Activated CD4-positive, alpha-beta T cell treated with anti-CD3 and anti-CD28 coated beads for 36 hours (primary cell): ENCODE data around the gene ADAMTS1. TPM values are rescaled to one million over a fixed set of nuclear protein-coding genes. Genes with fewer than 3 reads are reported as not detected.
A peak's percentile ranks its signal among the peaks of the same experiment; 100 is the strongest.
"Not testable (repeated sequence)": the region's sequence is repeated elsewhere in the genome, so short reads cannot be mapped to it uniquely, and the experiment has no call there.

ENCODE experiments used
- ATAC-seq: fragments of 200-7000 bp; cut with Tn5 transposase; one replicate; pipeline ENCODE4 v1.10.0; 2021; ENCODE audit warnings: mild to moderate bottlenecking, moderate library complexity
- CTCF ChIA-PET: fragments of 350-600 bp; sonication (Branson Sonifier 250); formaldehyde crosslinking; loops from one replicate; lab custom pipeline; 2021; ENCODE audit warnings: antibody characterized with exemption; lab: Charles Lee
- POLR2A ChIA-PET: fragments of 350-600 bp; sonication (Branson Sonifier 250); formaldehyde crosslinking; loops from one replicate; lab custom pipeline; 2021; ENCODE audit warnings: antibody characterized with exemption, inconsistent platforms; lab: Charles Lee
- DNase-seq: peaks from one replicate; pipeline ENCODE4 v3.0.0-alpha.2; 2020
- H3K27ac Mint-ChIP-seq: one replicate; pipeline ENCODE4 v1.8.0; 2021; ENCODE audit warnings: mixed read lengths
- H3K27me3 Mint-ChIP-seq: one replicate; pipeline ENCODE4 v1.8.0; 2021; ENCODE audit warnings: mixed read lengths
- H3K36me3 Mint-ChIP-seq: one replicate; pipeline ENCODE4 v1.8.0; 2021; ENCODE audit warnings: low read depth, mixed read lengths
- H3K4me1 Mint-ChIP-seq: one replicate; pipeline ENCODE4 v1.8.0; 2021; ENCODE audit warnings: mixed read lengths
- H3K4me3 Mint-ChIP-seq: one replicate; pipeline ENCODE4 v1.8.0; 2021; ENCODE audit warnings: mild to moderate bottlenecking, moderate library complexity, mixed read lengths
- H3K9me3 Mint-ChIP-seq: one replicate; pipeline ENCODE4 v1.8.0; 2021; ENCODE audit warnings: low read depth, mixed read lengths
- intact Hi-C, 2 experiments: fragments of 100-400 bp; cut with DNase I in 1 of 2; cut with micrococcal nuclease in 1 of 2; formaldehyde crosslinking; loops; one replicate each; pipeline versions ENCODE4 v1.14.2 to v1.15.1; 2022 to 2024; cut with DNase I, micrococcal nuclease
- total RNA-seq, 2 experiments: library from RNA; stranded (reverse); gene quantifications; one replicate each; pipeline ENCODE4 v1.2.3, GENCODE V29; 2021

The ADAMTS1 gene
- total RNA-seq, 2 experiments from 2014 or later: not detected

DNA sequence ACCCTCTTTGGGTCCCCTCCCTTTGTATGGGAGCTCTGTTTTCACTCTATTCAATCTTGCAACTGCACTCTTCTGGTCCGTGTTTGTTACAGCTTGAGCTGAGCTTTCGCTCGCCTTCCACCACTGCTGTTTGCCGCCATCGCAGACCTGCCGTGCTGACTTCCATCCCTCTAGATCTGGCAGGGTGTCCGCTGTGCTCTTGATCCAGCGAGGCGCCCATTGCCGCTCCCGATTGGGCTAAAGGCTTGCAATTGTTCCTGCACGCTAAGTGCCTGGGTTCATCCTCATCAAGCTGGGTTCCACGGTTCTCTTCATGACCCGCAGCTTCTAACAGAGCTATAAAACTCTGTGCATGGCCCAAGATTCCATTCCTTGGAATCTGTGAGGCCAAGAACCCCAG lies 9.5 kb upstream of the ADAMTS1 start:
- H3K4me3 Mint-ChIP-seq, H3K9me3 Mint-ChIP-seq, H3K27me3 Mint-ChIP-seq, H3K27ac Mint-ChIP-seq, H3K4me1 Mint-ChIP-seq, ATAC-seq, CTCF ChIA-PET, DNase-seq, H3K36me3 Mint-ChIP-seq, POLR2A ChIA-PET: not testable (repeated sequence)
- intact Hi-C loops: loop anchor here in 1 of 2 experiments (5.0 kb wide), 1 partner anchor 1198 kb away; no protein-coding TSS in a partner anchor

DNA sequence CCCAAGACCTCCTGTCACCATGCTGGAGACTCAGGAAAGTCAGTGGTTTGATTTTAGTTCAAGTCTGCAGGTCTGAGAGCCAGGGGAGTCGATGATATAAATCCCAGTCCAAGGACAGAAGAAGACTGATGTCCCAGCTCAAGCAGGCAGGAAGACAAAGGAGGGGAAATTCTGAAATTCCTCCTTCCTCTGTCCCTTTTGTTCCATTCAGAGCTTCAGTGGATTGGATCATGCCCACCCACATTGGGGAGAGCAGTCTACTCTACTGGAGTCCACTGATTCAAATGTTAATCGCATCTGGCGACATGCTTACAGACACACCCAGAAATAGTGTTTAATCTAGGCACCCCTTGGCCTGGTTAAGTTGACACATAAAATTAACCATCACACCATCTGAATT lies 7.2 kb upstream of the ADAMTS1 start:
- Mint-ChIP-seq H3K36me3 (no peaks in the 10 kb centered on the region), H3K4me3 (no peak overlapping the region), H3K9me3 (no peaks in the 10 kb centered on the region), H3K27ac (no peak overlapping the region), H3K27me3 (peaks cover 19% of the 10 kb centered on the region), H3K4me1 (peaks cover under 1% of the 10 kb centered on the region)
- no peak for DNase-seq
- ChIA-PET CTCF (interaction anchor here (0.7 to 2.2 kb wide), 2 partner anchors 848 to 1436 kb away, joined by 3 to 5 read pairs; no protein-coding TSS in a partner anchor), POLR2A (no interaction called here)
- intact Hi-C loops: loop anchor here in 1 of 2 experiments (5.0 kb wide), 1 partner anchor 1200 kb away; no protein-coding TSS in a partner anchor
- no peak for ATAC-seq

DNA sequence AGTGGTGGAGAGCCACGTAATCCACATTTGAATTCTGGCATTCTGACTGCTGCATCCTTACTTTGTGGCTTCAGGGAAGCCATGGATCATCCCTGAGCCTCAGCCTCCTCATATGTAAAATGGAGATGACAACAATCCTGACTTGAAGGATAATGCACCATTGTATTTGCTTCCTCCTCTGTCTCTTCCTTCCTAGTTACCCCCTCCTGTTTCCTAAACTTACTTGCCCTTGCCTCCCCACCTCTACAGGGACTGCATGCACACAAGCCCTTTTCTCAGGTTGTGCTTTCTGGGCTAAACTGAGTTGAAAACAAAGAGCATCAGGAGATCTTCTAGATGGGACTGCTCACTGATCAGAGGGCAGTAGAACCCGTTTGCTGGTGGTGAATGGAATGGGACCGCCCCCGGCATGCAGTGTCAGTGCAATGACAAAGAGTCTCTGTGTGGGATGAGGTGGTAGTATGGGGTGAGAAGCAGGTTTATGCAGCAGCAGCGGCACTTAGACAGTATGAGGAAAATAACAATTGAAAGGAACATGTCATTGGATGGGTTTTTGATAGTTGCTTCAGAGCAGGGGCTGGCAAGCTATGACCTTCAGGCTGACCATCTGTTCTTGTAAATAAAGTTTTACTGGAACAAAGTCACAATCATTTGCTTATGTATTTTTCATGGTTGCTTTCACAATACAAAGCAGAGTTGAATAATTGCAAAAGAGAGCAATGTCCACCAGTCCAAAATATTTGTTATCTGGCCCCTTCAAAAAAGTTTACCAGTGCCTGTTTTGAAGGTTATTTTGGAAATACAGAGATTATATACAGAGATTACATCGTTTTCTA lies 6.1 kb upstream of the ADAMTS1 start:
- no peaks in the 10 kb centered on the region for H3K36me3 Mint-ChIP-seq
- intact Hi-C loops: loop anchor here in 1 of 2 experiments (2.0 to 5.0 kb wide), 2 partner anchors 713 to 1201 kb away; no protein-coding TSS in a partner anchor
- H3K4me3 Mint-ChIP-seq: no peak overlapping the region
- CTCF ChIA-PET: interaction anchor here (0.9 to 2.2 kb wide), 5 partner anchors 17 to 1595 kb away, joined by 3 to 5 read pairs (median 4); no protein-coding TSS in a partner anchor
- peaks cover 11% of the 10 kb centered on the region for H3K4me1 Mint-ChIP-seq
- no peaks in the 10 kb centered on the region for H3K9me3 Mint-ChIP-seq
- ATAC-seq: no peak
- peaks cover 30% of the 10 kb centered on the region for H3K27me3 Mint-ChIP-seq
- no peak overlapping the region for H3K27ac Mint-ChIP-seq
- no peak for DNase-seq
- POLR2A ChIA-PET: no interaction called here

DNA sequence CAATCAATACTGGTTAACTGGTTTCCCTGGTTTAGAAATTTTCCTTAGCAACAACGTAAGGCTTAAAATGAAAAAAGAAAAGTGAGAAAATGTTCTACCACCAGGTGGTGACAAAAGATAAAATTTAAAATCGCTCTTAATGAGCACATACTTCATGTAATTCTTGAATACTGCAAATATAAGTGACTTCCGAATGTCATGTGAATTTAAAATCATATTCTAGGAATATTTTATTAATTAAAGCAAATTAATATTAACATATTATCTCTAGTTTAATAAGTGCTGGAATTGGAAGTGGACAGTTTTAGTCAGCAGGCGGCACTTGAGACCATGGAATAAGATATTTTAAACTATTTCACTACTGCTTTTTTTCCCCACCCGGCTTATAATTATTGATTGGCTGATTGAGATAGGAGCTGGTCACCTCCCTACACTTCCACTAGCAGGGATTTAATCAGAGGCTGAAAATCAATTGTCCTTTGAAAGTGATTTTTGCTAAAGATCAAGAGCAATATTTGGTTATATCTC lies 5.0 kb upstream of the ADAMTS1 start:
- H3K4me1 Mint-ChIP-seq: peaks cover 18% of the 10 kb centered on the region
- H3K4me3 Mint-ChIP-seq: no peak overlapping the region
- POLR2A ChIA-PET: no interaction called here
- ATAC-seq (no peak), DNase-seq (no peak)
- H3K9me3 Mint-ChIP-seq: no peaks in the 10 kb centered on the region
- no peak overlapping the region for H3K27ac Mint-ChIP-seq
- intact Hi-C loops: loop anchor here (1.0 to 5.0 kb wide), 4 partner anchors 715 to 1202 kb away; no protein-coding TSS in a partner anchor
- H3K36me3 Mint-ChIP-seq: no peaks in the 10 kb centered on the region
- CTCF ChIA-PET: interaction anchor here (0.9 to 1.3 kb wide), 4 partner anchors 847 to 1895 kb away, joined by 3 to 5 read pairs (median 4); no protein-coding TSS in a partner anchor
- peaks cover 39% of the 10 kb centered on the region for H3K27me3 Mint-ChIP-seq

DNA sequence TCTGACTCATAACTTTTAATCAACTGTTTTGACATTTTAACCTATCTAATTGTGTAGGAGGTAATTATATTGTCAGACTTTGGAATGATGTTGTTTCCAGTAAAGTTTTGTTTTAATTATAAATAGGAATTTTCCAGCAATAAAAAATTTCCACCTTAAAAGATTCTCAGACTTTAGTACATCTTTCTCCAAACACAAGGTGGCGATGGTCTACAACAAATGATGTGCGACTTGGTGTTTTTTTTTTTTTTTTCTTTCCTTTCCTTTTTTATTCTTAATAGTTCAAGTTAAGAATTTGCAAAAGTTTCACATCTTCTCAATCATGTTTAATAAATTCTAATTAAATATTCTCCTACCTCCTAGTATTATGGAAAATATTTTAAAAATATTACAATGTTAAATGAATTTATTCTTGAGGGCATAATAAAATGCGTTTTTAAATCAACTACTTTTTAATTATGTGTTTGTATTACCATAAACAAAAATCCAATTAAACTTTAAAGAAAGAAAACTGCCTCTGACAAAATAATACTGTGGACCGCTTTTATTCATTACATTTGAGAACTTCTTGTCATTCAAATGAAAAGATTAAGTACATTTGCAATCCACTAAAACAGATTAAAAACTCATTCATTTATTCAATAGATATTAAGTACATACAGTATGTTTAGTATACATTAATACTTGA lies 4.4 kb upstream of the ADAMTS1 start:
- Mint-ChIP-seq H3K4me1 (peaks cover 18% of the 10 kb centered on the region), H3K4me3 (no peak overlapping the region), H3K27me3 (peaks cover 38% of the 10 kb centered on the region), H3K36me3 (no peaks in the 10 kb centered on the region), H3K9me3 (no peaks in the 10 kb centered on the region), H3K27ac (no peak overlapping the region)
- CTCF ChIA-PET: interaction anchor here (1.0 to 3.3 kb wide), 4 partner anchors 848 to 1896 kb away, joined by 3 to 23 read pairs (median 6); no protein-coding TSS in a partner anchor
- ATAC-seq (no peak), DNase-seq (peak; percentile 15)
- intact Hi-C loops: loop anchor here (1.0 to 10.0 kb wide), 11 partner anchors 118 to 1896 kb away; partner anchors contain the start of gene ADAMTS5 (in 1 of the 2)
- POLR2A ChIA-PET: no interaction called here

DNA sequence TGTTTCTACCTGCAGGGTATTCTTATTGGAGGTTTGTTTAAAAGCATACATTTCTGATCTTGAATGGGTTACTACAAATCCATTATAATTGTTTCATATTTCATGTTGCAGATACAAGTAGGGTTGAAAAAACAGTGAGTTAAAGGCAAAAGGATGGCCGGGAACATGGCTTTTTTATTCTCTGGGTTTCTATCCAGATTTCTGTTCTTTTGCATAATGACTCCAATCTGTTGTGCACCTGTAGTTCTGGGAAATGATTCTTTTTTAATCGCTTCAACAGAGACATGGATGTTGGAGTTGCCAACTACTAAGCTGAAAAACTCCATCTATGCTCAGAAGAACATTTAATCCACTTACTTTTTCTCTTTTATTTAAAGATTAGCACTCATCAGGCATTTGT lies 2.7 kb upstream of the ADAMTS1 start:
- no peak for DNase-seq
- no peaks in the 10 kb centered on the region for H3K36me3 Mint-ChIP-seq
- peaks cover 20% of the 10 kb centered on the region for H3K4me1 Mint-ChIP-seq
- intact Hi-C loops: loop anchor here (2.0 to 10.0 kb wide), 7 partner anchors 119 to 1667 kb away; partner anchors contain the start of gene ADAMTS5 (in 1 of the 2)
- CTCF ChIA-PET: interaction anchor here (1.2 to 3.3 kb wide), 3 partner anchors 853 to 1898 kb away, joined by 6 to 23 read pairs (median 8); no protein-coding TSS in a partner anchor
- ATAC-seq: no peak
- POLR2A ChIA-PET: no interaction called here
- no peak overlapping the region for H3K27ac Mint-ChIP-seq
- no peaks in the 10 kb centered on the region for H3K9me3 Mint-ChIP-seq
- no peak overlapping the region for H3K4me3 Mint-ChIP-seq
- peaks cover 51% of the 10 kb centered on the region for H3K27me3 Mint-ChIP-seq

DNA sequence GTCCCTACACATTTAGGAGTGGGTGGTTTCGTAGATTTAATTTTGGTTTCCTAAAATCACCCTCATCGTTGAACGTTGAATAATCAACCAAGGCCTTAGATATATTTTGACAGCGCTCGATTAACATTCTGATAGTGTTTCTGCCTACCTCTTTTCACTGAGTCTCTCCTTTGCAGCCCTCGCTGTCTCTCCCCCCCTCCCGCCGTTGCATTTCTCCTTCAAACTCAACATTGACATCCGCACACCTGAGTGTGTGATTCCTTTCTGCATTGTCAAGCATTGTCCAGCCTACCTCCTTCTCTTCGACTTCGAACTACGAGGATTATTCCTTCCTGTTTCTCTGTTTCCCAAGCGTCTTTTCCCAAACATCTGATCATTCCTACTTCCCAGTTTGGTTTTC lies 1.8 kb upstream of the ADAMTS1 start:
- DNase-seq: no peak
- ChIA-PET CTCF (interaction anchor here (1.0 to 3.3 kb wide), 2 partner anchors 854 to 1898 kb away, joined by 3 to 23 read pairs; no protein-coding TSS in a partner anchor), POLR2A (no interaction called here)
- ATAC-seq: no peak
- intact Hi-C loops: loop anchor here (5.0 to 10.0 kb wide), 5 partner anchors 120 to 1668 kb away; partner anchors contain the start of gene ADAMTS5 (in 1 of the 2)
- Mint-ChIP-seq H3K27me3 (peaks cover 59% of the 10 kb centered on the region), H3K9me3 (no peaks in the 10 kb centered on the region), H3K36me3 (no peaks in the 10 kb centered on the region), H3K27ac (no peak overlapping the region), H3K4me3 (no peak overlapping the region), H3K4me1 (peaks cover 20% of the 10 kb centered on the region)

DNA sequence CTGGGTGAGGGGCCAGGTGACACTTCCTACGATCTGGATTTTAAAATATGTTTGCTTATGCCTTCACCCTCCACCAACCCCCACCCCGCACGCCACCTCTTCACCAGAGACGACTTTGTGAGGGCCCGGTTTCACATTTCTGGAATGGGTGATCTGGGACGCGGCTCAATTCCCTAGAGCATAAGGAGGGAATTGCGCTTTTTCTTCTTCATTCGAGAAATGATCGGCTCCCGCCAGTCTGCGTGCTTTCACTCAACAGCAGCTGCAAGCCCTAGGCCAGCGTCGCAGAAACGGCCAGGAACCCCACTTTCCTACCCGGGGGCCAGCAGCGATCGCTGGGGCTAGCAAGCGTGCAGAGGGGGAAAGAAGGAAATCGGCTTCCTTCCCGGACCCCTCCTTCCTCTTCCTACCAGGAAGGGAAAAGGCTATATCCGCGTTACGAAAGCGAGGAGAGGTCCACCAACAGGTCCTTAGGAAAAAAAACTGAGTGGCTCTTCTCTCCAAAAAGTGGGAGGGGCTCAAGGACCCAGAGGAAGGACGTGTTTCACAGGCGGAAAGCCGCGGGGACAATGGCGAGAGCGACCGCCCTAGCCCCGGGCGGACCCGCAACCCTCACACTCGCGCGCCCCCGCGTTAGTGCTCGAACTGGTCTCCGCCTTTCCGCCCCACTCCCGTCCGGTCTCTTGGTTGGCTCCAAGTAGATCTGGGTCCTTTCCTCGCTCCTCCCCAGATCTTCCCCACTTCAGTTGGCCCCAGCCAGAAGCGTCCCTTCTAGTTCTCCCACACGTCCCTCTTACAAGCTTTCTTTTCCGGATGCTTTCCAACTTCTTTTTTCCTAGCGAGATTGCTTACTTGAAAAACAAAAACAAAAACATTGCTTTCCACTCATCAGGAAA lies 1.1 kb upstream of the ADAMTS1 start:
- no peaks in the 10 kb centered on the region for H3K36me3 Mint-ChIP-seq
- POLR2A ChIA-PET: no interaction called here
- H3K27me3 Mint-ChIP-seq: peaks cover 60% of the 10 kb centered on the region
- H3K4me1 Mint-ChIP-seq: peaks cover 20% of the 10 kb centered on the region
- H3K4me3 Mint-ChIP-seq: peak overlapping the region; percentile 58
- no peak for ATAC-seq
- no peaks in the 10 kb centered on the region for H3K9me3 Mint-ChIP-seq
- peak; percentile 28 for DNase-seq
- CTCF ChIA-PET: interaction anchor here (0.5 to 3.3 kb wide), 4 partner anchors 611 to 1909 kb away, joined by 3 to 23 read pairs (median 3); no protein-coding TSS in a partner anchor
- intact Hi-C loops: loop anchor here (5.0 to 10.0 kb wide), 5 partner anchors 121 to 1669 kb away; partner anchors contain the start of gene ADAMTS5 (in 1 of the 2)
- no peak overlapping the region for H3K27ac Mint-ChIP-seq

DNA sequence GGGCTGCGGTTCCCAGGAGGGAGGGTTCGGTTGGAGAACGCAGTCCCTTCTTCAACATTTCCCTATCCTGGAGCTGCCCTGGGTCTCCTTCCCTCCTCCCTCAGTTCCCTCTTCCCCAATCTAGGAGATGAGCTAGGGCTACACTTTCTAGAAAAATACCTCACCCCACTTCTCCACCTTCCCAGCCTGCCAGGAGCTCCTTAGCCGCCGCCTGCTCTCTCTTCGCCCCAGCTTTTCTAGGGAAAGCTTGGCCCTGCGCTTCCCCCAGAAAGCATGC lies 488 bp upstream of the ADAMTS1 start:
- DNase-seq: no peak
- peaks cover 61% of the 10 kb centered on the region for H3K27me3 Mint-ChIP-seq
- H3K27ac Mint-ChIP-seq: no peak overlapping the region
- no peaks in the 10 kb centered on the region for H3K9me3 Mint-ChIP-seq
- H3K4me3 Mint-ChIP-seq: peak overlapping the region; percentile 58
- H3K36me3 Mint-ChIP-seq: no peaks in the 10 kb centered on the region
- ChIA-PET POLR2A (no interaction called here), CTCF (interaction anchor here (0.6 to 1.9 kb wide), 2 partner anchors 855 to 1909 kb away, joined by 3 to 8 read pairs; no protein-coding TSS in a partner anchor)
- no peak for ATAC-seq
- H3K4me1 Mint-ChIP-seq: peaks cover 20% of the 10 kb centered on the region
- intact Hi-C loops: loop anchor here (5.0 to 10.0 kb wide), 5 partner anchors 122 to 1669 kb away; partner anchors contain the start of gene ADAMTS5 (in 1 of the 2)
